HepG2 (cell line): ENCODE measurements around the gene KTI12. TPM values are rescaled to one million over a fixed set of nuclear protein-coding genes. Genes with fewer than 3 reads are reported as not detected.
A peak's percentile ranks its signal among the peaks of the same experiment; 100 is the strongest.

Experiments used
- AKNA ChIP-seq: sonication (generic); formaldehyde crosslinking; IDR thresholded peaks from 2 replicates; pipeline ENCODE4 v1.4.0; 2020; ENCODE audit warnings: missing genetic modification reagents, borderline replicate concordance
- ATF4 ChIP-seq, 2 experiments: fragments of 450-650 bp in 1 of 2; sonication (generic) in 1 of 2; formaldehyde crosslinking; IDR thresholded peaks; 2 replicates each; pipeline versions ENCODE4 v1.5.0 to v1.8.0; 2020 to 2022; ENCODE audit warnings: mild to moderate bottlenecking in 1 of 2, missing genetic modification reagents in 1 of 2
- BCL3 ChIP-seq: sonication (generic); formaldehyde crosslinking; IDR thresholded peaks from 2 replicates; pipeline ENCODE4 v1.5.1; 2020; ENCODE audit warnings: mild to moderate bottlenecking, missing genetic modification reagents, moderate library complexity
- GATAD1 ChIP-seq: IDR thresholded peaks from 2 replicates; pipeline ENCODE4 v1.6.1; 2016; ENCODE audit warnings: missing genetic modification reagents, missing compliant biosample characterization
- HOXA3 ChIP-seq: sonication (generic); formaldehyde crosslinking; IDR thresholded peaks from 2 replicates; pipeline ENCODE4 v1.5.0; 2020; ENCODE audit warnings: missing genetic modification reagents
- IKZF5 ChIP-seq: IDR thresholded peaks from 2 replicates; pipeline ENCODE4 v1.6.1; 2018; ENCODE audit warnings: missing genetic modification reagents, mild to moderate bottlenecking, missing compliant biosample characterization
- ISX ChIP-seq: sonication (generic); formaldehyde crosslinking; conservative IDR thresholded peaks from 2 replicates; pipeline ENCODE4 v1.5.0; 2020; ENCODE audit warnings: missing genetic modification reagents
- PBX2 ChIP-seq: IDR thresholded peaks from 2 replicates; pipeline ENCODE4 v1.6.1; 2016; ENCODE audit warnings: control low read depth
- PHF21A ChIP-seq: sonication (generic); formaldehyde crosslinking; IDR thresholded peaks from 2 replicates; pipeline ENCODE4 v1.5.0; 2020; ENCODE audit warnings: mild to moderate bottlenecking, missing genetic modification reagents
- TRIM24 ChIP-seq: sonication (generic); formaldehyde crosslinking; IDR thresholded peaks from 2 replicates; pipeline ENCODE4 v1.8.0; 2022; ENCODE audit warnings: mild to moderate bottlenecking, missing genetic modification reagents
- ZBTB25 ChIP-seq: IDR thresholded peaks from 2 replicates; pipeline ENCODE4 v1.6.1; 2018; ENCODE audit warnings: missing genetic modification reagents
- ZNF225 ChIP-seq: sonication (generic); formaldehyde crosslinking; IDR thresholded peaks from 2 replicates; pipeline ENCODE4 v1.4.0; 2020; ENCODE audit warnings: mild to moderate bottlenecking, missing genetic modification reagents
- ZNF253 ChIP-seq: sonication (generic); formaldehyde crosslinking; IDR thresholded peaks from 2 replicates; pipeline ENCODE4 v1.8.0; 2022; ENCODE audit warnings: mild to moderate bottlenecking, missing genetic modification reagents, borderline replicate concordance
- ZNF33B ChIP-seq: sonication (generic); formaldehyde crosslinking; IDR thresholded peaks from 2 replicates; pipeline ENCODE4 v1.5.1; 2020; ENCODE audit warnings: mild to moderate bottlenecking, missing genetic modification reagents
- ZNF501 ChIP-seq: sonication (generic); formaldehyde crosslinking; IDR thresholded peaks from 2 replicates; pipeline ENCODE4 v1.5.1; 2020; ENCODE audit warnings: mild to moderate bottlenecking, moderate library complexity, missing genetic modification reagents
- ZNF552 ChIP-seq: sonication (generic); formaldehyde crosslinking; IDR thresholded peaks from 2 replicates; pipeline ENCODE4 v1.9.0; 2022; ENCODE audit warnings: missing genetic modification reagents, mild to moderate bottlenecking, borderline replicate concordance
- ZNF558 ChIP-seq: sonication (generic); formaldehyde crosslinking; IDR thresholded peaks from 2 replicates; pipeline ENCODE4 v1.9.0; 2022; ENCODE audit warnings: mild to moderate bottlenecking, missing genetic modification reagents, borderline replicate concordance
- ZNF562 ChIP-seq: sonication (generic); formaldehyde crosslinking; IDR thresholded peaks from 2 replicates; pipeline ENCODE4 v1.8.0; 2022; ENCODE audit warnings: missing genetic modification reagents, borderline replicate concordance
- ZNF644 ChIP-seq: IDR thresholded peaks from 2 replicates; pipeline ENCODE4 v1.6.1; 2016; ENCODE audit warnings: low read depth
- ZNF768 ChIP-seq: sonication (generic); formaldehyde crosslinking; IDR thresholded peaks from 2 replicates; pipeline ENCODE4 v1.4.0; 2020; ENCODE audit warnings: missing genetic modification reagents
- polyA plus RNA-seq, 8 experiments: library from polyadenylated mRNA; depleted of rRNA in 3 of 8; stranded (reverse) in 7 of 8; unstranded in 1 of 8; fragments of >200 nt; fragmentation: Illumina TruSeq in 4 of 8; extraction: Trizol in 4 of 8; gene quantifications; 2 replicates each; pipeline versions ENCODE4 v1.2.1 to v1.2.3, GENCODE V29; 2011 to 2016; ENCODE audit warnings: low read depth in 4 of 8, missing spikeins in 1 of 8, mixed read lengths in 1 of 8; ENCODE audit not compliant: insufficient read depth in 1 of 8
- total RNA-seq, 5 experiments: library from RNA; depleted of rRNA; stranded (reverse); fragments of >200 nt; fragmentation: Illumina TruSeq; extraction: Trizol; gene quantifications; 2 replicates each; pipeline ENCODE4 v1.2.3, GENCODE V29; 2016; ENCODE audit warnings: low read depth in 1 of 5

Gene KTI12
- total and polyA plus RNA-seq, 2 of the 13 experiments (the other 11 are each of a cell fraction or from before 2014, with no cell fraction given) = 7.4 to 10.2 TPM

GRCh38 chr1:52037402-52037814 lies 3.8 kb upstream of the KTI12 start (continued):
- TF ChIP-seq IKZF5 (peak; percentile 96), ATF4 (CRISPR knock-in tag; IDR thresholded peaks at IDR 0.05) (peak in 1 of 2 experiments; percentile 72; a peak in 1 of 4 replicates), ZNF225 (no peak), ZNF253 (CRISPR knock-in tag) (no peak), HOXA3 (CRISPR knock-in tag) (peak; percentile 86), ZNF768 (CRISPR knock-in tag) (no peak), PHF21A (peak; percentile 99), ZNF552 (no peak; the same call in 1 of the 2 replicates), ZNF644 (peak; percentile 92), ZNF562 (CRISPR knock-in tag) (no peak), BCL3 (0 out of 2 replicates have a peak, but pooled peaks have one; percentile 43), ZBTB25 (peak; percentile 89), TRIM24 (CRISPR knock-in tag) (no peak), PBX2 (CRISPR knock-in tag) (no peak), ZNF558 (CRISPR knock-in tag) (no peak), AKNA (no peak), ZNF501 (CRISPR knock-in tag) (no peak; the same call in 1 of the 2 replicates), GATAD1 (CRISPR knock-in tag) (peak; percentile 74), ISX (0 out of 2 replicates have a peak, but pooled peaks have one; percentile 37), ZNF33B (CRISPR knock-in tag) (no peak)
